ENCODE data around the gene CYSTM1.

Gene CYSTM1

DNA sequence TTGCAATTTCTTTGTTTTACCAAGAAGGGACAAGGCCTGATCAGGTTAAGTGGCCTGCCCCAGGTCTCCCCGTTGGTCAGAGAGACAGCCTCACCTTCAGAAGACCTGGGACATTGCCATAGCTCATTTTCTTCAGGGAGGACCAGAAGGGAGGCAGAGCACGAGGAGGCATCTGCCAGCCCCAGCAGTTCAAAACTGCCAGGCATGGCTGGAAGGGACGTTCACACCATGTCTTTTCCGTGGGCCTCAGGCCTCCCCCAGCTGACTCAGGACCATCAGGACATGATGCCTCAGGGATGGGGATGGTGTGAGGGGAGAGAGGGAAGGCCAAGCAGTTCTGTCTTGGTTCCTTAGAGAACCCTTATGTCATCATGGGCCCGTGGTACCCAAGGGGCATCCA lies 32.7 kb upstream of the CYSTM1 start:
- no peaks in the 10 kb centered on the region for H3K79me2 ChIP-seq (ENCODE audit: insufficient read depth, low read length)
- H3K27ac ChIP-seq (ENCODE audit: low read depth, low read length, poor library complexity, severe bottlenecking) = no peak overlapping the region
- no peaks in the 10 kb centered on the region for H3K4me1 ChIP-seq (ENCODE audit: insufficient read depth, low read length, severe bottlenecking)
- H3K9me3 ChIP-seq (ENCODE audit: low read length) = no peaks in the 10 kb centered on the region
- no peak overlapping the region for H2AFZ ChIP-seq (ENCODE audit: low read length)
- TF ChIP-seq, protein P1, sequence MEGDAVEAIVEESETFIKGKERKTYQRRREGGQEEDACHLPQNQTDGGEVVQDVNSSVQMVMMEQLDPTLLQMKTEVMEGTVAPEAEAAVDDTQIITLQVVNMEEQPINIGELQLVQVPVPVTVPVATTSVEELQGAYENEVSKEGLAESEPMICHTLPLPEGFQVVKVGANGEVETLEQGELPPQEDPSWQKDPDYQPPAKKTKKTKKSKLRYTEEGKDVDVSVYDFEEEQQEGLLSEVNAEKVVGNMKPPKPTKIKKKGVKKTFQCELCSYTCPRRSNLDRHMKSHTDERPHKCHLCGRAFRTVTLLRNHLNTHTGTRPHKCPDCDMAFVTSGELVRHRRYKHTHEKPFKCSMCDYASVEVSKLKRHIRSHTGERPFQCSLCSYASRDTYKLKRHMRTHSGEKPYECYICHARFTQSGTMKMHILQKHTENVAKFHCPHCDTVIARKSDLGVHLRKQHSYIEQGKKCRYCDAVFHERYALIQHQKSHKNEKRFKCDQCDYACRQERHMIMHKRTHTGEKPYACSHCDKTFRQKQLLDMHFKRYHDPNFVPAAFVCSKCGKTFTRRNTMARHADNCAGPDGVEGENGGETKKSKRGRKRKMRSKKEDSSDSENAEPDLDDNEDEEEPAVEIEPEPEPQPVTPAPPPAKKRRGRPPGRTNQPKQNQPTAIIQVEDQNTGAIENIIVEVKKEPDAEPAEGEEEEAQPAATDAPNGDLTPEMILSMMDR (IDR thresholded peaks at IDR 0.05; ENCODE audit: low read length) = no peak
- TF ChIP-seq EZH2 (IDR thresholded peaks at IDR 0.05; ENCODE audit: borderline replicate concordance, low read length) = no peak
- no peak overlapping the region for H3K9ac ChIP-seq (ENCODE audit: low read length)
- H3K27me3 ChIP-seq (ENCODE audit: insufficient read depth, low read length) = peaks cover 9% of the 10 kb centered on the region; the same call in 1 of the 2 replicates
- no peak overlapping the region for H3K4me2 ChIP-seq (ENCODE audit: low read length)
- H3K4me3 ChIP-seq (ENCODE audit: low read depth, low read length, poor library complexity, severe bottlenecking) = no peak overlapping the region
- H3F3A ChIP-seq (ENCODE audit: insufficient read depth, low read length) = no peaks in the 10 kb centered on the region
- no peaks in the 10 kb centered on the region for H3K9me2 ChIP-seq (ENCODE audit: low read depth, low read length)
- H3K36me3 ChIP-seq (ENCODE audit: insufficient read depth, low read length) = no peaks in the 10 kb centered on the region
- no peaks in the 10 kb centered on the region for H4K20me1 ChIP-seq (ENCODE audit: insufficient read depth, low read length)

DNA sequence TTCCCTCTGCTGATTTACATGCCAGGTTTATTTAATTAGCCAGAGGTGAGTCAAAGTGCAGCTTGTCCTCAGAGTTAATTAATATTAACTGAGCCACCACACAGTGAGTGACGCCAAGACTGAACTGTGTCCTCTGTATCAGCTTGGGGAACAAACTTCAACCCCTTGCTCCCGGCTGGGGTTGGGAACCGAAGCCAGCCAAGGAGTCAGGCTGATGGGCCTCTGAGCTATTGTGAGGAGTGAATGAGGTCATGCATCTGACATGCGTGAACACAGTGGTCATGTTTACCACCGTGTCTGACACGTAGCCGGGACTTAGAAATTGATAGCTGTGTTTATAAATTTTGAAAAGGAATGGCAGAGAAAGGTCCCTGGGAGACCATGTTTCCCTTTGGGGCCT lies 32.1 kb upstream of the CYSTM1 start:
- TF ChIP-seq, protein P1 (IDR thresholded peaks at IDR 0.05; ENCODE audit: low read length) = no peak
- TF ChIP-seq EZH2 (IDR thresholded peaks at IDR 0.05; ENCODE audit: borderline replicate concordance, low read length) = no peak
- no peak overlapping the region for H3K4me3 ChIP-seq (ENCODE audit: low read depth, low read length, poor library complexity, severe bottlenecking)
- no peaks in the 10 kb centered on the region for H3K9me3 ChIP-seq (ENCODE audit: low read length)
- H3K79me2 ChIP-seq (ENCODE audit: insufficient read depth, low read length) = no peaks in the 10 kb centered on the region
- H3K9ac ChIP-seq (ENCODE audit: low read length) = no peak overlapping the region
- no peak overlapping the region for H3K4me2 ChIP-seq (ENCODE audit: low read length)
- H3K36me3 ChIP-seq (ENCODE audit: insufficient read depth, low read length) = no peaks in the 10 kb centered on the region
- peaks cover 9% of the 10 kb centered on the region; the same call in 1 of the 2 replicates for H3K27me3 ChIP-seq (ENCODE audit: insufficient read depth, low read length)
- H3K27ac ChIP-seq (ENCODE audit: low read depth, low read length, poor library complexity, severe bottlenecking) = no peak overlapping the region
- no peaks in the 10 kb centered on the region for H3K4me1 ChIP-seq (ENCODE audit: insufficient read depth, low read length, severe bottlenecking)
- H3K9me2 ChIP-seq (ENCODE audit: low read depth, low read length) = no peaks in the 10 kb centered on the region
- no peak overlapping the region for H2AFZ ChIP-seq (ENCODE audit: low read length)
- H4K20me1 ChIP-seq (ENCODE audit: insufficient read depth, low read length) = no peaks in the 10 kb centered on the region
- no peaks in the 10 kb centered on the region for H3F3A ChIP-seq (ENCODE audit: insufficient read depth, low read length)

DNA sequence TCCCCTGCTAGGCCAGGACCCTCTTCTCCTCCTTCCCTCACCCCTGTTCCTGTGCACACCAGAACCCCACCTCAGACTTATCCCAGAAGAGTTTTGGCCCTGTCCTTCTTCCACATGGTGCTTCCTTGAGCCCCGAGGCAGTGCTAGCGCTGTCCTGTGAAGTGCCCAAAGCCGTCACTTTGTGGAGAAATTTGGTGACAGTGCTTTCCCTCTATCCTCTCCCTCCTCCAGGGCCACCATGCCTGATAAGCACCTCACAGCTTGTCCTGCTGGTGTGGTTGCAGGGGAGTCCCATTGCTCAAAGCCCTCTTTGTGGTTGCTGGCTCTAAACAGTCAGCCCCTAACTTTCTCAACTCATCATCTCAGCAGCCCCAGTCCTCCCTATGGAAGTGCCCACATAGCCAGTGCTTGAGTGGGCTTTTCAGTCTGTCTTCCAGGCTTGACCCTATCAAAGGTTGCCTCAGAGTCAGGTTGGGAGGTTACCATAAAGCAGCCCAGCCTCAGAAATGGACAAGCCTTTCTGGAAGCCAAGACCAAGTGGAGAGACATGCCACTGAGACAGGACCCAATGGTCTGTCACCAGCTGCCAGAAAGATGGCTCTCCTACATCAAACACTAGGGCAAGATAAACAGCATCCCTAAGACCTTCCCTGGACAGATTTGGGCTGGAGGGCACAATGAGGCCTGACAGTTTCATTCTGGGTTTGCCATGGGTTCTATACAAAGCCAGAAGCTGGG lies 31.3 kb upstream of the CYSTM1 start:
- peaks cover 9% of the 10 kb centered on the region; the same call in 1 of the 2 replicates for H3K27me3 ChIP-seq (ENCODE audit: insufficient read depth, low read length)
- H3K36me3 ChIP-seq (ENCODE audit: insufficient read depth, low read length) = no peaks in the 10 kb centered on the region
- no peak overlapping the region for H3K4me3 ChIP-seq (ENCODE audit: low read depth, low read length, poor library complexity, severe bottlenecking)
- no peaks in the 10 kb centered on the region for H3K4me1 ChIP-seq (ENCODE audit: insufficient read depth, low read length, severe bottlenecking)
- H3K9ac ChIP-seq (ENCODE audit: low read length) = no peak overlapping the region
- H3K79me2 ChIP-seq (ENCODE audit: insufficient read depth, low read length) = no peaks in the 10 kb centered on the region
- no peaks in the 10 kb centered on the region for H3K9me3 ChIP-seq (ENCODE audit: low read length)
- no peak overlapping the region for H3K4me2 ChIP-seq (ENCODE audit: low read length)
- no peaks in the 10 kb centered on the region for H4K20me1 ChIP-seq (ENCODE audit: insufficient read depth, low read length)
- TF ChIP-seq, protein P1 (IDR thresholded peaks at IDR 0.05; ENCODE audit: low read length) = no peak
- no peak for TF ChIP-seq EZH2 (IDR thresholded peaks at IDR 0.05; ENCODE audit: borderline replicate concordance, low read length)
- no peaks in the 10 kb centered on the region for H3F3A ChIP-seq (ENCODE audit: insufficient read depth, low read length)
- no peak overlapping the region for H2AFZ ChIP-seq (ENCODE audit: low read length)
- no peak overlapping the region for H3K27ac ChIP-seq (ENCODE audit: low read depth, low read length, poor library complexity, severe bottlenecking)
- no peaks in the 10 kb centered on the region for H3K9me2 ChIP-seq (ENCODE audit: low read depth, low read length)

Data from OCI-LY1 (cell line).